GM21529 (cell line): Measurements from ENCODE around the gene ERN1.

Experiments
- ATAC-seq: cut with Tn5 transposase; IDR thresholded peaks from one replicate; pipeline ENCODE4 v1.9.1; 2021; ENCODE audit not compliant: unreplicated experiment

ERN1 gene

GRCh38 chr17:64138441-64138840, 8.5 kb upstream of the ERN1 start:
- ATAC-seq: no peak

- ATAC-seq: no peak
These were observed 5.1 kb upstream of the ERN1 start for GRCh38 chr17:64135000-64135399.

- no peak for ATAC-seq
These were observed 4.4 kb upstream of the ERN1 start for GRCh38 chr17:64134216-64134970.

- no peak for ATAC-seq
These were observed 3.7 kb upstream of the ERN1 start for GRCh38 chr17:64133546-64134215.

- no peak for ATAC-seq
These were observed 1.8 kb upstream of the ERN1 start for GRCh38 chr17:64131606-64132270.

GRCh38 chr17:64130559-64131001, 636 bp upstream of the ERN1 start:
- ATAC-seq: peak; percentile 24

GRCh38 chr17:64129515-64129764, 504 bp downstream of the ERN1 start:
- no peak for ATAC-seq

- no peak for ATAC-seq
These were observed 993 bp downstream of the ERN1 start for GRCh38 chr17:64128787-64129514.

- no peak for ATAC-seq
These were observed 3.0 kb downstream of the ERN1 start for GRCh38 chr17:64126918-64127317.

- no peak for ATAC-seq
These were observed 4.0 kb downstream of the ERN1 start for GRCh38 chr17:64125937-64126336.

- no peak for ATAC-seq
These were observed 5.3 kb downstream of the ERN1 start for GRCh38 chr17:64124609-64125008.

GRCh38 chr17:64123114-64123513, 6.8 kb downstream of the ERN1 start:
- no peak for ATAC-seq

GRCh38 chr17:64120972-64121786, 8.8 kb downstream of the ERN1 start:
- peak; percentile 84 for ATAC-seq

GRCh38 chr17:64120159-64120810, 9.7 kb downstream of the ERN1 start:
- ATAC-seq: no peak

- ATAC-seq: no peak
These were observed 11.7 kb downstream of the ERN1 start for GRCh38 chr17:64117981-64118979.

- ATAC-seq: no peak
These were observed 14.0 kb downstream of the ERN1 start for GRCh38 chr17:64115822-64116534.

- ATAC-seq: no peak
These were observed 14.8 kb downstream of the ERN1 start for GRCh38 chr17:64115043-64115698.

- ATAC-seq: no peak
These were observed 16.9 kb downstream of the ERN1 start for GRCh38 chr17:64113006-64113405.
